Caco-2 (cell line): ENCODE measurements around the gene PHYHD1. TPM values are rescaled to one million over a fixed set of nuclear protein-coding genes. Genes with fewer than 3 reads are reported as not detected.

ENCODE experiments used
- BruUV-seq: library from RNA; stranded (reverse); fragments of 400-500 nt; replicated peaks from 2 replicates; lab custom pipeline; 2021; lab: Mats Ljungman, UMichigan
- CTCF ChIA-PET: fragments of 300-600 bp; sonication (Branson Sonifier 250); formaldehyde crosslinking; loops from one replicate; lab custom pipeline; 2022; ENCODE audit warnings: antibody characterized with exemption; lab: Charles Lee
- POLR2A ChIA-PET: fragments of 300-600 bp; sonication (Branson Sonifier 250); formaldehyde crosslinking; loops from one replicate; lab custom pipeline; 2022; ENCODE audit warnings: antibody characterized with exemption; lab: Charles Lee
- DNase-seq, 2 experiments: peaks; one replicate each; pipeline versions ENCODE4 v3.0.0 to v3.0.0-alpha.2; 2020 to 2022
- H3K27me3 ChIP-seq: replicated peaks from 2 replicates; pipeline ENCODE4 v1.6.0; 2011; ENCODE audit warnings: low read length; ENCODE audit not compliant: control insufficient read depth, insufficient read depth
- H3K36me3 ChIP-seq: 2 replicates; pipeline ENCODE4 v1.5.1; 2011; ENCODE audit warnings: low read length; ENCODE audit not compliant: control insufficient read depth, insufficient read depth
- H3K4me1 ChIP-seq: fragments of 250-450 bp; sonication (Bioruptor Pico); 2 replicates; pipeline ENCODE4 v1.5.1; 2020; ENCODE audit warnings: mild to moderate bottlenecking
- H3K4me3 ChIP-seq: 2 replicates; pipeline ENCODE4 v1.5.1; 2011; ENCODE audit warnings: low read depth, mild to moderate bottlenecking, control low read depth, low read length
- H3K9me3 ChIP-seq: fragments of 250-450 bp; sonication (Bioruptor Pico); 2 replicates; pipeline ENCODE4 v1.5.1; 2020; ENCODE audit warnings: mild to moderate bottlenecking, moderate library complexity
- H3K27ac Mint-ChIP-seq: one replicate; pipeline ENCODE4 v1.8.0; 2022; ENCODE audit warnings: mixed read lengths; ENCODE audit not compliant: unreplicated experiment
- H3K27me3 Mint-ChIP-seq: one replicate; pipeline ENCODE4 v1.8.0; 2022; ENCODE audit warnings: mixed read lengths; ENCODE audit not compliant: insufficient read depth, unreplicated experiment
- H3K36me3 Mint-ChIP-seq: one replicate; pipeline ENCODE4 v1.8.0; 2022; ENCODE audit warnings: mild to moderate bottlenecking, mixed read lengths; ENCODE audit not compliant: insufficient read depth, unreplicated experiment
- H3K4me1 Mint-ChIP-seq: one replicate; pipeline ENCODE4 v1.8.0; 2022; ENCODE audit warnings: low read depth, mixed read lengths; ENCODE audit not compliant: unreplicated experiment
- H3K4me3 Mint-ChIP-seq: one replicate; pipeline ENCODE4 v1.8.0; 2022; ENCODE audit warnings: mild to moderate bottlenecking, moderate library complexity, mixed read lengths; ENCODE audit not compliant: unreplicated experiment
- H3K9me3 Mint-ChIP-seq: one replicate; pipeline ENCODE4 v1.8.0; 2022; ENCODE audit warnings: mixed read lengths; ENCODE audit not compliant: unreplicated experiment
- CTCF ChIP-seq, 2 experiments: fragments of 200-600 bp in 1 of 2; IDR thresholded peaks; 1 replicate in 1 of 2; 2 replicates in 1 of 2; pipeline versions ENCODE4 v1.5.1 to v1.8.0; 2011 to 2022; ENCODE audit warnings: antibody characterized with exemption in 1 of 2, control low read depth in 1 of 2, inconsistent platforms in 1 of 2, low read depth in 1 of 2, low read length in 1 of 2, mild to moderate bottlenecking in 1 of 2, moderate library complexity in 1 of 2; ENCODE audit not compliant: insufficient read depth in 1 of 2, severe bottlenecking in 1 of 2, unreplicated experiment in 1 of 2
- intact Hi-C: fragments of 100-400 bp; cut with micrococcal nuclease; formaldehyde crosslinking; loops from one replicate; pipeline ENCODE4 v1.10.0; 2022; ENCODE audit not compliant: unreplicated experiment
- total RNA-seq: library from RNA; stranded (reverse); gene quantifications from 2 replicates; pipeline ENCODE4 v1.2.3, GENCODE V29; 2022

Gene PHYHD1
- total RNA-seq, 1 experiment from 2014 or later, result 0.59 TPM

DNA sequence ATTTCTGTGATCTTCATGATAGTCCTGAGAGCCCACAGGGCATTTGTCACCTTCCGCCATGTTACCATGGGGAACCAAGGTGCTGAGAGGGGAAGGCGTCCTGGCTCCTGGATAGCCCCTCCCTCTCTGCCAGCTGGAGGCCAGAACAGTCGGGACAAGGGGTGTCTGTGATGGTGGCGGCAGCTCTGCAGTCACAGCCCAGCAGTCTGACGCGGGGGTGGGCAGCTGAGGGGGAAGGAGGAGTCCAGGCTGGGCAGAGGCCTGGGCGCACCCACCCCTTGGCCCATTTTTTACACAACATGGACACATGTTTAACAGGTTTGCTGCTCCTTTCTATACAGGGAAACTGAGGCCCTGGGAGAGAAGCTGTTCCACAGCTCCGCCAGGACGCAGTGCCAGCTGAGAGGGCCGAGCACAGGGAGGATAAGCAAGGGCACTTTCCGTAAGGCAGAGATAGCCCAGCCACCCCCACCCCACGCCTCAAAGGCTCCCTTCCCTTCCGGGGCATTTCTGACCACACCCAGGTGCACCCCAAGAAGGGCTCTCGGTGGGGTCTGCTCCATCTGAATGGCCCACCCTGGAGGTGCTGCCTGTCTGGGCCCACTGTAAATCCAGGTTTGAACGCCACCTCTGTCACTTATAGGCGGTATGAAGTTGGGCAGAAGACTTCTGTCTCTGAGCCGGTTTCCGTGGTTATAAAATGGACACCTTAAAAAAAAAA is 21.8 kb upstream of the PHYHD1 start:
- H3K4me3 ChIP-seq, result no peak overlapping the region
- Mint-ChIP-seq H3K27me3 (no peaks in the 10 kb centered on the region), H3K27ac (no peak overlapping the region), H3K36me3 (peaks cover 24% of the 10 kb centered on the region), H3K9me3 (no peaks in the 10 kb centered on the region), H3K4me1 (no peaks in the 10 kb centered on the region), H3K4me3 (no peak overlapping the region)
- H3K9me3 ChIP-seq, result no peaks in the 10 kb centered on the region
- DNase-seq, result no peak
- no peak for TF ChIP-seq CTCF (IDR thresholded peaks at IDR 0.05; ENCODE audit: insufficient read depth in 1 of 2, low read depth in 1 of 2, low read length in 1 of 2, severe bottlenecking in 1 of 2, unreplicated experiment in 1 of 2)
- intact Hi-C loops, result no loop called here
- H3K36me3 ChIP-seq, result no peaks in the 10 kb centered on the region
- ChIA-PET CTCF (no interaction called here), POLR2A (no interaction called here)
- BruUV-seq, result no TSS peak
- no peaks in the 10 kb centered on the region for H3K4me1 ChIP-seq
- no peaks in the 10 kb centered on the region for H3K27me3 ChIP-seq

GRCh38 chr9:128899566-128900322 is 21.0 kb upstream of the PHYHD1 start:
- no peak overlapping the region for H3K4me3 ChIP-seq
- H3K27me3 Mint-ChIP-seq, result no peaks in the 10 kb centered on the region
- TF ChIP-seq CTCF (IDR thresholded peaks at IDR 0.05; ENCODE audit: insufficient read depth in 1 of 2, low read depth in 1 of 2, low read length in 1 of 2, severe bottlenecking in 1 of 2, unreplicated experiment in 1 of 2), result no peak
- H3K4me1 Mint-ChIP-seq, result no peaks in the 10 kb centered on the region
- no peaks in the 10 kb centered on the region for H3K9me3 Mint-ChIP-seq
- no peaks in the 10 kb centered on the region for H3K27me3 ChIP-seq
- no peak overlapping the region for H3K4me3 Mint-ChIP-seq
- intact Hi-C loops, result no loop called here
- no TSS peak for BruUV-seq
- no peaks in the 10 kb centered on the region for H3K4me1 ChIP-seq
- POLR2A ChIA-PET, result interaction anchor here (0.5 kb wide), 1 partner anchor 70 kb away, joined by 3 read pairs; the partner anchor contains the start of gene SPOUT1
- H3K36me3 ChIP-seq, result no peaks in the 10 kb centered on the region
- no peak for DNase-seq
- no peak overlapping the region for H3K27ac Mint-ChIP-seq
- CTCF ChIA-PET, result no interaction called here
- H3K36me3 Mint-ChIP-seq, result peaks cover 21% of the 10 kb centered on the region
- H3K9me3 ChIP-seq, result no peaks in the 10 kb centered on the region

DNA sequence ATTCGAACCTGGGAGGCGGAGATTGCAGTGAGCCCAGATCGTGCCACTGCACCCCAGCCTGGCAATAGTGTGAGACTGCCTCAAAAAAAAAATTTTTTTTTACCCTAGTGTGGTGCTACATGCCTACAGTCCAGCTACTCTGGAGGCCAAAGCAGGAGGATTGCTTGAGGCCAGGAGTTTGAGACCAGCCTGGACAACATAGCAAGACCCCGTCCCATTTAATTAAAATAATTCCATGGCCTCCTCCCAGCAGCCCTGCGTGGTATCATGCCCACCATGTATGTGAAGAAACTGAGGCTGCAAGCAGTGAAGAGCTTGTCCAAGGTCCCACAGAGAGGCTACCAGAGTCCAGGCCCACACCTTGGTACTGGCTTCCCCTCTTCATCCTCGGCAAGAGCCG is 19.4 kb upstream of the PHYHD1 start:
- no TSS peak for BruUV-seq
- no peaks in the 10 kb centered on the region for H3K36me3 ChIP-seq
- H3K4me1 ChIP-seq, result no peaks in the 10 kb centered on the region

More for the DNA sequence above, 19.4 kb upstream of the PHYHD1 start:
- H3K27me3 Mint-ChIP-seq, result no peaks in the 10 kb centered on the region
- ChIA-PET CTCF (no interaction called here), POLR2A (interaction anchor here (0.6 kb wide), 1 partner anchor 33 kb away, joined by 8 read pairs; no protein-coding TSS in a partner anchor)
- H3K4me3 Mint-ChIP-seq, result no peak overlapping the region
- H3K27ac Mint-ChIP-seq, result no peak overlapping the region
- no peaks in the 10 kb centered on the region for H3K4me1 Mint-ChIP-seq
- no peaks in the 10 kb centered on the region for H3K9me3 Mint-ChIP-seq
- intact Hi-C loops, result no loop called here
- H3K9me3 ChIP-seq, result no peaks in the 10 kb centered on the region
- H3K36me3 Mint-ChIP-seq, result peaks cover 6% of the 10 kb centered on the region
- TF ChIP-seq CTCF (IDR thresholded peaks at IDR 0.05; ENCODE audit: insufficient read depth in 1 of 2, low read depth in 1 of 2, low read length in 1 of 2, severe bottlenecking in 1 of 2, unreplicated experiment in 1 of 2), result no peak
- H3K4me3 ChIP-seq, result no peak overlapping the region
- no peak for DNase-seq
- H3K27me3 ChIP-seq, result no peaks in the 10 kb centered on the region
